Left hindlimb (tissue), 1 donor: Measurements from ENCODE around the gene ZNF784.
A peak's percentile ranks its signal among the peaks of the same experiment; 100 is the strongest.

Source experiments
- DNase-seq: peaks from one replicate; pipeline ENCODE4 v3.0.0-alpha.2; 2018

Gene ZNF784, protein sequence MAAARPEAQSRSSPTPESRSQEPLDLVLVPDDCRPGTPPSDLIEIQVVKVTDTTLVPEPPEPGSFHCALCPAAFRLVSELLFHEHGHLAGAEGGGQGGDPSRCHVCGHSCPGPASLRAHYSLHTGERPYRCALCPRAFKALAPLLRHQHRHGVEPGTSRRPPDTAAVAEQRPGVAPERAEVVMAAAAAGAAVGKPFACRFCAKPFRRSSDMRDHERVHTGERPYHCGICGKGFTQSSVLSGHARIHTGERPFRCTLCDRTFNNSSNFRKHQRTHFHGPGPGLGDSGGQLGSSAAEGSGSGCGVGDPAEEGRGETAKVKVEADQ

DNA sequence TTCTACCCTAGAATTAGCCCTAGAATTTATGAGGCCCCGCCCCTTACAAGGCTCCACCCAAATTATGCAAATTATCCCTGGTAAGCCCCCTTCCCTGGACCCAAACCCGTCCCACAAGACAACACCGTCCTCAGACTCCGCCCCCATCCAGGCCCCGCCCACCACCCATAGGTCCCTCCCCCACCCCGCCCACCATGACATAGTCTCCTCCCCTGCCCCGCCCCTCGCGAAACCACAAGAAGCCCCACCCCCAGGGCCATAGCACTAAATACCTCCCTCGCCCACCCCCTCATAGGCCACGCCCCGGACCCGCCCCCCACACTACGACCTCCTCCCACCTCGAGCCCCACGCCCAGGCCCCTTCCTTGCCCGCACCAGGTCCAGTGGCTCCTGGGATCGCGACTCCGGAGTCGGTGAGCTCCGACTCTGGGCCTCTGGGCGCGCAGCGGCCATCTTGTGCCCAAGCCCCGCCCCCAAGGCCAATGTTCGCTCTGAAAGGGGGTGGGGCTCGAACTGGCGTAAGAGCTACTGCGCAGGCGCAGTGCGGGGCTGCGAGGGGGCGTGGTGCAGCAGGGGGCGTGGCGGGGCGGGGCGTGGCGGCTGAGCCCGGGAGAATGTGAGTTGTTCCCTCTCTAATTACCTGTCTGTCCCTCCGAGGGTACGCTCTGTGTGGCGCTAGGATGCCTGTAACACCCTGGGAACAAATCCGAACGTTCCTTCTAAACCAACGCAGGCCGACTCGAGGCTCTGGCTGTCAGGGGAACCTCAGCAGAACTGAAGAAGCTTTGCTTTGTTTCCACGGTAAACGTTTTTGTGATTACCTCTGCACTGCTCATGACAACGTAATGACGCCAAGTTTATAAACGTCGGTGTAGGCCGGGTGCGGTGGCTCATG, at the start of gene ZNF784:
ZNF784 (minus strand) TSS at position 458 of the 895 bp plus-strand sequence; CDS start at position 453, 5 bp downstream.
- DNase-seq: peak; percentile 95

DNA sequence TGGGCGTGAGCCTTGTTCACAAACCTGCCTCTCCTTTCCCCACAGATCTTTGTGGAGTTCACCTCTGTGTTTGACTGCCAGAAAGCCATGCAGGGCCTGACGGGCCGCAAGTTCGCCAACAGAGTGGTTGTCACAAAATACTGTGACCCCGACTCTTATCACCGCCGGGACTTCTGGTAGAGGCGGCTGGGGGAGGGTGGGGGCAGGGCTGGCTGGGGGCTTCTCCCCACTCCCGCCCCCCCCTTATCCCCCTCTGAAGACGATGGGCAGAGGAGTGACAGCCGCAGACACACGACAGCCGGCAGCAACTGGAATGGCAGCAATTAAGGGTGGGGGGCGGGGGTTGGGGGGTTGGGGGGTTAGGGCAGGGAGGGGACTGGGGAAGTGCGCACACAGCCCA, 49.5 kb upstream of the ZNF784 start:
- no peak for DNase-seq

DNA sequence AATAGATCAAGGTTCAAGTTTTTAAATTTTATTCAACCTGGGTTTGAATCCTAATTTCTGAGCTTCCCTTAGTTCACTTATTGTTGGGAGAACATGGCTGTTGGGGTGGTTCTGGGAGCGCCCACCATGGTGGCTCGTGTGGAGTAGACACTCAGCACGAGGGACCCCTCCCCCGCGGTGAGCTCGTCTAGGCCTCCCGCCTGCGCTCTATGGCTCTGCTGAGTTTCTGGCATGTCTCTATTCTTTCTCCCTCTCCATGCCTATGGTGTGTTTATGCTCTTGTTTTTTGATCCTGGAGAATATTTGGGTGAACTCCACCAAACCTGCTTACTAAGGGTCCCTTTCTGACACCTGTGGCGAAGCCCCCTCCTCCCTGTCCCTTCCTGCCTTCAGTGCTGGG, 49.1 kb upstream of the ZNF784 start:
- DNase-seq: no peak

DNA sequence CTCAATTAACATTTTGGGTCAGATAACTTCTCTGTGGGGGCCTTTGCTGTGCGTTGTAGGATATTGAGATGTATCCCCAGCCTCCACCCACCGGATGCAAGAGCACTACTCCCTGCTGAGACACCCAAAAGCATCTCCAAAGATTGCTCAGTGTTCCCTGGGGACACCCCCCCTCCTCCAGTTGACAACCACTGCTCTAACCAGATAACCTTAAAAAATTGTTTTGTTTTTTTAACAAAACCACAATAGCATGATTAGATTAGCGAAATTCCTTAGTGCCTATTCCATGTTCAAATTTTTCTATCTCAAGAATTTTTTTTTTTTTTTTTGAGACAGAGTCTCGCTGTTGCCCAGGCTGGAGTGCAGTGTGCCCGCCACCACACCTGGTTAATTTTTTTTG, 48.1 kb upstream of the ZNF784 start:
- no peak for DNase-seq

DNA sequence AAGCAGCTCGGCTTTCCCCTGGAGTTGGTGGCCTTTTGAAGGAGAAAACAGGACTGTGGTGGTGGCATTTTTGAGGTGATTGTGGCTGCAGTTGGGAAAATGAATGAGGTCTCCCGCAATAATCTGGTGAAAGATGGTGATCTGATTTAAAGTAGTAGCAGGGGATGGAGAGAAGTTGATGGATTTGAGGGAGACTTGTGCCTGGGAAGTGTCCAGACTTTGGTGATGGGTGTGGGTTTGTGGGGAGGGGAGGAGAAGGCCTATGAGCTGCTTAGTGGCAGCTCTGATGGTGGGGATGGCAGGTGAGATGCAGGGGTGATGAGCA, 46.6 kb upstream of the ZNF784 start:
- no peak for DNase-seq

DNA sequence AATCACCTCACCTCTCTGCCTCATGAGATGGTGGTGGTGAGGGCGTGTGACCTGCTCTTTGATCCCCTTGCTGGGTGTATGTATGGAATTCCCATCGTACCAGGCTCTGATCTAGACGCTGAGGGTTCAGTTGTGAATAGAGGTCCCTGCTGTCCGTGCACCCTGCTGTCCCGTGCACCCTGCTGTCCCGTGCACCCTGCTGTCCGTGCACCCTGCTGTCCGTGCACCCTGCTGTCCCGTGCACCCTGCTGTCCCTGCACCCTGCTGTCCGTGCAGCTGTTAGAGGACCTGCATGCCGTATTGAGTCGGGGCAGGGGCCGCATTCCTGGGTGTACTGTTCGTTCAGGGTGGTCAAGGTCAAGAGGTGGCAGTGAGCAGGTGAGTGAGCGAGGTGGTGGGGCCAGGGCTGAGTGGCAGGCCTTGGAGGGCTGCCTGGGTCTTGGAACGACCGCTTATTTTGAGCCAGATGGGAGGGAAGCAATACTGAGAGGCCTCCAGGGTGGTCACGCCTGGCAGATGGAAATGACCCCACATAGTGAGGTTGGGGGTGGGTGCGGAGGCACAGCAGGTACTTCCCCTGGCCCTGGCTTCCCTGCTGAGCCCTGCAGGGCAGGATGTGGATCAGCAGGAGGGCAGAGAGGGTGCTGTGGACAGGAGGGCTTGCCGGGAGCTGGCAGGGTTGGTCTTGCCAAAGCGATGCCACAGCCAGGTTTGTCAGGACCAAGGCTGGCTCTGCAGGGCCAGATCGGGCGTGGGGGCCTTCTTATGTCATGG, 46.1 kb upstream of the ZNF784 start:
- peak; percentile 75 for DNase-seq

DNA sequence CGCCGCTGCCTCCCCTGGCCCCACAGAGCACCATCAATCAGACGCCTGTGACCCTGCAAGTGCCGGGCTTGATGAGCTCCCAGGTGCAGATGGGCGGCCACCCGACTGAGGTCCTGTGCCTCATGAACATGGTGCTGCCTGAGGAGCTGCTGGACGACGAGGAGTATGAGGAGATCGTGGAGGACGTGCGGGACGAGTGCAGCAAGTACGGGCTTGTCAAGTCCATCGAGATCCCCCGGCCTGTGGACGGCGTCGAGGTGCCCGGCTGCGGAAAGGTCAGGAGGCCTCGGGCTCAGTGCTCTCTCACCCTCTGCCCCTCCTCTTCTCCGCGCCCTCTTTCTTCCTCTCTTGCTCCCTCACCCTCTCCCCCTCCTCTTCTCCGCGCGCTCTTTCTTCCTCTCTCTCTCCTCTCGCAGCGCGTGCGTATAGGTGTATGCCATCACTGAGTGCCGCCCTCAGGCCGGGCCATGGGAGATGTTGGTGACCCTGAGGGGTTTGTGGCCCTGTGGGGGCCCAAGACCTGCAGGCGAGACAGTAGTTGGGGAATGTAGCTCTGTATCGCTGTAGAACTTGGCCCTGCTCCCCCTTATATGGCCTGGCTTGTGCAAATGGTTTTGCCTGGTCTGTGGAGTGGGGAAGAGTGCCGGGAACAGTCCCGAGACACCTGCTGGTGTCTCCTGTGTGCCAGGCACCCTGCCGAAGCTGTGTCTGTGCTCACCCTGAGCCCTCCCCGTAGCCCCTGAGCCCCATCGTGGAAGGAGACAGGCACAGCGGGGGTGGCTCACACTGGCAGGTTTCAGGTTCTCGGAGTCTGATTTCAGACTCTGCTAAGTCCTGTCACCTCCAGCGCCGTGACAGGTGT, 45.3 kb upstream of the ZNF784 start:
- DNase-seq: no peak

DNA sequence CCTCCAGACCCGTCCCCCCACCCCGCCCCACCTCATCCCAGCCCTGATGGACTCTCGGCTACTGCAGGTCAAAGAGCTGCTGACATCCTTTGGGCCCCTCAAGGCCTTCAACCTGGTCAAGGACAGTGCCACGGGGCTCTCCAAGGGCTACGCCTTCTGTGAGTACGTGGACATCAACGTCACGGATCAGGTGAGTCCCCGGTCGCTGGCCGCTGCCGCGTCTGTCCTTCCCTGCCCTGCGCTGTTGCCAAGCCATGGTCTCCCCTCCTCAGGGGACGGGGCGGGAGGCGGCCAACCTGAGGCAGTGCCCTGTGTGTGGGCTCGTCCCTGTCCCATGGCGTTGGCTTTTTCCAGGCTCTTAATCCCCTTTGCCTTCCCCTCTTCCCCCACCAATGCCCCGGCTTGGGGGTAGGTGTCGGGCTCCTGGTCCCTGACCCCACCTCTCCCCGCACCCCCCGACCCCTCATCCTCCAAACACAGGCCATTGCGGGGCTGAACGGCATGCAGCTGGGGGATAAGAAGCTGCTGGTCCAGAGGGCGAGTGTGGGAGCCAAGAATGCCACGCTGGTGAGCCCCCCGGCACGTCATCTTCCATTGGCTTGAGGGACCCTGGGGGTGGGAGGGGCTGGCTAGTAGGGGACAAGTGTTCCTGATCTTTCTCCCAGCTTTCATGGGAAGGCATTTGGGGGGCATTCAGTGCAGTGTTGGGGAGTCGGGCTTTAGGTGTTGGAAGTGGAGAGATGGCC, 44.4 kb upstream of the ZNF784 start:
- DNase-seq: no peak

DNA sequence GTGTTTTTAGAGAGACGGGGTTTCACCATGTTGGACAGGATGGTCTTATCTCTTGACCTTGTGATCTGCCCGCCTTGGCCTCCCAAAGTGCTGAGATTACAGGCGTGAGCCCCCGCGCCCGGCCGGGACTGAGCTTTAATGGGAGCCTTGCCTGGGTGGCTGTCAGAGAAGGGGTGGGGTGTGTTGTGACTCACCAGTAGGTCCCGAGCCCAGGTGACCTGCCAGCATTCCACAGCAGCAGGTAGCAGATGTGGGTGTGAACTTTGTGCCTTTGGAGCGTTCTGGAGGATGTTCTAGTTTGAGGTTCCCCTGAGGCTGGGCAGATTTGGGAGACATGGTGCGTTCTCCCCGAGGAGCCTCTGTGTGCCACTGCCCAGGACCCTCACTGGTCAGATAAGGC, 43.6 kb upstream of the ZNF784 start:
- DNase-seq: no peak

DNA sequence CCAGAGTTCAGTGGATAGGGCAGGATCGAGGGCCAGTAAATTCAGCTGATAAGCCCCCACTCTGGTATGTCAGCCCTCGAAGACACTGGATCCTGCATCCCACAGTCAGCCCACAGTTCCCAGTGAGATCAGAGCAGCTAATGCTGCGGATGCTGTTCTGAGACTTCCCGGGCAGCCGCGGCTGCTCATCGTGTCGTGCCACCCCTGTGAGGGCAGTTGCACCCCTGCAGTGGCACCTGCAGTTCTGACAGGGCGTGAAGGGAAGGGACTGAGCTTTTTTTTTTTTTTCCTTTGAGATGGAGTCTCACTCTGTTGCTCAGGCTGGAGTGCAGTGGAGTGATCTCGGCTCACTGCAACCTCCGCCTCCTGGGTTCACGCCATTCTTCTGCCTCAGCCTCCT, 43.1 kb upstream of the ZNF784 start:
- DNase-seq: no peak

DNA sequence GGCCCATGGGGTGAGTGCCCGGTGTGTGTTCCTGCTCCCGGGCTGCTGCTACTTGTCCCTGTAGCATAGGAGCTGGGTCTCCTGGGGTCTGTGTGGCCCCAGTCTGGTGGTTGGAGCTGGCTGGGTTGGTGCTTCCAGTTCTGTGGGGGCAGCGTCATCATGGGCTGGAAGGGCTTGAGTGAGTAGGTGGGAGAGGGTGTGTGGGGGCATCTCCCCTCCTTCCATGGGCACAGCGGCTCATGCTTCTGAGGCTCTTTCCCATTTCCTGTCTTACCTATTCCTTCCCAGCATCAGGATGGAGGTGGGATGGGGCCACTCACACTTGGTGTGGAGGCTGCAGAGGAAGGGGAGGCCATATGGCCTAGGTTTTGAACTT, 42.6 kb upstream of the ZNF784 start:
- no peak for DNase-seq

DNA sequence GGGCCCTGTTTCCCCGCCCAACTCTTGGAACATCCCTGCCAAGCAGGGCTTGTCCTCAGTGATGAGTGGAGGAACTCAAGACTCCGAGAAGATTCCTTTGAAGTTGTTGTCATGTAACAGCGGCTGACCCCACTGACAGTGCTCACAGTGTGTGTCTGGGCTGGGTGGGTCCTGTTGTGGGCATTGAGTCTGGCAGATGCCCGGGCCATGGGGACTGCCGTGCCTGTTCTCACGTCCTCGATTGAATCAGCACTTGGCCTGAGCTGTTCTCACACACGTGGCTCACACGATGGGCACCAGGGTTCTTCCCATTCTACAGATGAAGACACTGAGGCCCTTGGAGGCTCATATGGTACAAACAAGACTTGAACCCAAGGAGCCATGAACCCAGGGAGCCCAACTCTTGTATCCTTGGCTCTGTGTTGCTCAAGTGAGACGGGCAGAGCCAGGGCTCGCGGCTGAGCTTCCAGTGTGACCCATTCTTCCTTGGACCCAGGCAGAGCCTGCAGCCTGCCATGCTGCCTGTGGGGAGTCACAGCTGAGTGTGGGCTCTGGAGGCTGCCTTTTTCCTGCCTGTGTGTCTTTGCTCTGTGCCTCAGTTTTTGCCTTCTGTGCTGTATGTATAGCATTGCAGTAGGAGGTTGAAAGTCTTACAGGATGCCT, 42.1 kb upstream of the ZNF784 start:
- no peak for DNase-seq

DNA sequence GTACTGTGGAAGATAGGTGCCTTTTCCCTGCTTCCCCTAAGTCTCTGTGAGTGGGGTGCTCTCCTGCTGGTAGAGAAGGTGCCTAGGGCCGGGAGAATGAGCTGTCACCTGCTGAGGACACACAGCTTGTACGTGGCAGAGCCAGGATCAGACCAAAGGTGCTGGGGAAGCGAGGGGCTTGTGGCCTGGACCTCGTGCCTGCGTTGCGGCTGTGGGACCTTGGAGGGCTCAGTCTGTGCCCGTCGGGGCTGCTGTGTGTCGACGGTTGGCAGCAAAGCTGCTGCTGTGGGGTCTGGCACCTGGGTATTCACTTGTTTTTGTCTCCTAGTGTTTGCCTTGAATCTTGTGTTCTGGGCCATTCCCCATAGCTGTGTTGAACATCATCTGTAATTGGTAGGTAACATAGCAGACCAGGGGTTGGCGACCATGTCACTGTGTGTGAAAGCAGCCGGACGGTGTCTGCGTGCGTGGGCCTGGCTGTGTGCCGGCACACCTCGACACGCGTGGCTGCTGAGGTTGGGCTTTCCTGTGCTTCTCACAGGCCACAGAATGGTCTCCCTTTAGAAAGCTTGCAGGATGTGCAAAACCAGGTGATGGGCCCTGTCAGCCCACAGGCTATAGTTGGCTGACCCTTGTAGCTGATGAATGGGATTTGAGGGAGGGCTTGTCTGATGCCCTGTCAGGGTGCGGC, 39.6 kb upstream of the ZNF784 start:
- DNase-seq: no peak

DNA sequence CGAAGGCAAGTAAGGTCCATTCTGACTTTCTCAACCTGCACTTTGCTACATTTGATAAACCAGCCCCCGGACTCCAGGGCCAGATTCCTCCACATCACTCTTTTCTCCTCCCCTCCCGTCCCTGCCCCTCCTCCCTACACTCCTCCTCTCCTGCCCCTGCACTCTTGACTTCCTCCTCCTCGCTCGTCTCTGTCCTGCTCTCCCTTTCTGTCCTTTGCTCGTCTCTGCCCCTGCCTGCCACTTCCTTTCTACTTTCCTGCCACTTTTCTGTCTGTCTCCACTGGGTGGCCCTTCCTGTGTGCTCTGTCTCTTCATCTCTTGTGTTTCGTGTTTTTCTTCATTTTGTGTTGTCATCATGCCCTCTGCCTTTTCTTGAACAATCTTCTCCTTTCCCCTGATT, 37.5 kb upstream of the ZNF784 start:
- DNase-seq: no peak

DNA sequence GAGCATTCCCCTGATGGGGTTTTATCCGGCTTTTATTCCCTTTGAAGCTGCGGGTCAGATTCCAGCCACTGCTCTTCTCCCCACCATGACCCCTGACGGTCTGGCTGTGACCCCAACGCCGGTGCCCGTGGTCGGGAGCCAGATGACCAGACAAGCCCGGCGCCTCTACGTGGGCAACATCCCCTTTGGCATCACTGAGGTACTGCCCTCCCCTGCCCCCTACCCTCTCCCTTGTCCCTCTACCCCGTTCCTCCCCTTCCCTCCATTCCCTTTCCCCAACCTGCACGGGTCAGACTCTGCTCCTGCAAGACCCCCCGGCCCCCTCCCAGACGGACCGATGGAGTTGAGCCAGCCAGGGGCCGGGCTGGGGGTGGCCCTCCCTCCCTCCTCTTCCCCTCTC, 36.6 kb upstream of the ZNF784 start:
- no peak for DNase-seq

DNA sequence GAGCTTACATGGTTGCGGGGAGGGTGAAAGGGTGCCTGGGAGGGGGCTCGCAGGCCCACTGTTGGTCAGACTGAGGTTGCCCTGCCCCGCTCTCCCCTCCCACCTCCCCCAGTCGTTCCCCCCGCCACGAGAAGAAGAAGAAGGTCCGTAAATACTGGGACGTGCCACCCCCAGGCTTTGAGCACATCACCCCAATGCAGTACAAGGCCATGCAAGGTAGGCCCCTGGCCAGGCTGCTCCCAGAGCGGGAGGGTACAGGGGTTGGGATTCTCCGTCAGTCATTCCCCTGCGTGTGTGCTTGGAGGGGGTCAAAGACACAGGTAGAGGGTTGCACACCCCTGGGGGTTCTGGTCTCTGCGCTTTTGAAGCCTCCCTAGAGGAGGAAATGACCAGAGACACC, 36.0 kb upstream of the ZNF784 start:
- no peak for DNase-seq

DNA sequence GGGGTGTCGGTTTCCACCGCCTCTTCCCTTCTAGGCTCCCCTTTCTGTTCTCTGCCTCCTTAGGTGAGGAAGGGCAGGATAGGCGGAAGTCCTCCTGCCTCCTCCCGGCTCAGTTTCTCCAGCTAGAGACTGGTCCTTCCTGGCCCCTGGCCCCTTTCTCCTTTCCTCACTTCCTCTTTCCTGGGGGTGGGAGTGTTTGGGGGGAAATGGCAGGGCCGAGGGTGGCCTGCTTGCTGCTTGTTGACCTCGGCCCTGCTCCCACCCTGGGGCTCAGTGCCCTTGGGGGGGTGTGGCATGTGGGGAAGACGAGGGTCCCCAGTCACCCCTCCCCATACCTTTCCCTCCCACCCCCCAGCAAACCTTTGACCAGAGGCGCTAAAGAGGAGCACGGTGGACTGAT, 35.5 kb upstream of the ZNF784 start:
- DNase-seq: no peak

DNA sequence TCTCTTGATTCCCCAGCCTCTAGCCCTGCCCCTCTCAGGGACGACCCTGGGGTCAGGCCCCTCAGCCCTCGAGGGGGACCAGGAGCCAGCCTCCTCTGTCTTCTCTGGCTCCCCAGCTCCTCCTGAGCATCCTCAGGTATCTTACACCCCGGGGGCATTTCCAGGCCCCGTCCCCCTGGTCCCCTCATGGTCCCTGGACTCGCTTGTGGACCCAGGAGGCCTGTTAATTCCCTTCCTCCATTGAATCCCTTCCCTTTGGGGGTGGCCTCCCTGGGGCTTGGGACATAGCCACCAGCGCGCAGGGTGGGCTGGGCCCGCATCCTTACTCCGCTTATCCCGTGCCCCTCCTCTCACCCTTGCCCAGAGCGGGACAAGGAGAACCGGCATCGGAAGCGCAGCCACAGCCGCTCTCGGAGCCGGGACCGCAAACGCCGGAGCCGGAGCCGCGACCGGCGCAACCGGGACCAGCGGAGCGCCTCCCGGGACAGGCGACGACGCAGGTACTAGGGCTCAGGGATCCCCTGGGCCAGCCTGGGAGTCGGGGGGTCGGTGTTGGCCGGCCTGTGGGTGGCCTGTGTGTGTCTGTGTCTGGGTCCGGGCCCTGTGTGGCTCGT, 34.6 kb upstream of the ZNF784 start:
- no peak for DNase-seq

DNA sequence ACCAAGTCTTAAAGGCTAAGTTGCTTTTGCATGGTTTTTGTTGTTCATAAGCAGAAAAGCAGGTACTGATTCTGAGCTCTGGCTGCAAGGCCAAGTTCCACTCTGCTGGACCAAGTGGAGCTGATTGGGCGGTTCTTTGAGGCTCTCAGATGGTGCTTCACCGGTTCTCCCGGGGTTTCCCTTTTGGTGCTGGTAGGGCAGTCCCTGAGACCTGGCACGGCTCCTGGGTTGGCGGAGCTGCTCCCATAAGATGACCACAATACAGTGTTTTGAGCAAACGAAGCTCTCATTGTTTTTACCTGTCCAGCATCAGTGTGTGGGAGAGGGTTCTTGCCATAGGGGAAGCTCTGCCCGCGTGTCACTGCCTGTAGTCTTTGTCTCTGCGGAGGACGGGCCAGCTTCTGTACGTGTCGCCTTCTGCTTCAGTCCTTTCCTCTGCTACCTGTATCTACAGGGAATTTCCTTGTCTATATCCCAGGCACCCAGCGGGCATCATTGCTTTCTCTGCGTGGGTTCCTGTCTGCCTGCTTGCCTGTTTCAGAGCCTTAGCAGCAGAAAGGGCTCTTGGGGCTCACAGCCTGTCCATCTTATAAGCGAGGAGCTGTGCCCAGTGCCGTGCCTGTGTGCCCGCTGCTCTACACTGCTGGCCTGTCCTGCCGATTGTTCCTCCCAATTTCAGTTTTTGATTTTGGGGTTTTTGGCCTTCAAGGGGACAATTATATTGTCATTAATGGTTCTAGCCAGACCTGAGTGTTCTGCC, 32.8 kb upstream of the ZNF784 start:
- DNase-seq: no peak

DNA sequence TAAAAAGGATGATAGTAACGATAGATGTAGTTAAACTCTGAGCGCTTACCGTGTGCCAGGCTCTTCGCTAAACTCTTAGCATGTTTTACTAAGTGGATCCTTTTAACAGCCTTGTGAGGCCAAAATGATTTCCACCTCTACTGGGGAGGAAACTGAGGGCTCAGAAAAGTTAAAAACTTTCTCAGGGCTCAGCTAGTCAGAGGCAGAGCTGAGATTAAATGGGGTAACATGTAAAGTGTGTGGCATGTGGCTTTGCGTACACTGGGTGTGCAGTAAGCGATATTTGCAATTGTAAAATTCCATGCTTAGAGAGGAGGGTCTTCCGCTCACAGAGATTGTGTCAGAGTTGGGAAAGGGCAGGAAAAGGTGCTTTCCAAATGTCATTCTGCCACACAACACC, 32.2 kb upstream of the ZNF784 start:
- no peak for DNase-seq
